ENCODE results near the gene CFAP97. TPM values are rescaled to one million over a fixed set of nuclear protein-coding genes. Genes with fewer than 3 reads are reported as not detected.
A peak's percentile ranks its signal among the peaks of the same experiment; 100 is the strongest.

CFAP97 gene
- total and polyA plus RNA-seq, 9 of the 15 experiments (the other 6 are each of a cell fraction or from before 2014, with no cell fraction given), result 17.3 to 57.8 (median 44.4) TPM

GRCh38 chr4:185203486-185204237 lies at the start of gene CFAP97 (continued):
- TF ChIP-seq CEBPZ (IDR thresholded peaks at IDR 0.05; ENCODE audit: borderline replicate concordance, low read depth, low read length) (no peak), RFX1 (IDR thresholded peaks at IDR 0.05) (no peak), TEAD2 (tag; IDR thresholded peaks at IDR 0.05) (no peak), PML (IDR thresholded peaks at IDR 0.05; ENCODE audit: low read length) (no peak), FOXO4 (CRISPR knock-in tag; IDR thresholded peaks at IDR 0.05) (no peak), E4F1 (CRISPR knock-in tag; IDR thresholded peaks at IDR 0.05; ENCODE audit: borderline replicate concordance) (peak; percentile 23; the same call in 1 of the 2 replicates), ZNF717 (CRISPR knock-in tag; IDR thresholded peaks at IDR 0.05) (no peak), THRB (CRISPR knock-in tag; conservative IDR thresholded peaks at IDR 0.05) (no peak), ZMIZ1 (IDR thresholded peaks at IDR 0.05; ENCODE audit: low read depth in 2 of 2, low read length in 2 of 2) (0 out of 4 replicates have a peak, but pooled peaks of 1 of the 2 experiments have one; percentile 10), SIN3A (IDR thresholded peaks at IDR 0.05; ENCODE audit: borderline replicate concordance in 2 of 2, control insufficient read depth in 1 of 2, low read depth in 2 of 2, low read length in 2 of 2) (no peak; a peak in 1 of 4 replicates), L3MBTL2 (IDR thresholded peaks at IDR 0.05) (peak; percentile 93), ADNP (tag; IDR thresholded peaks at IDR 0.05) (no peak), ZNF511 (CRISPR knock-in tag; IDR thresholded peaks at IDR 0.05) (peak; percentile 6; the same call in 1 of the 2 replicates)
